ENCODE measurements around the gene NOTUM. TPM values are rescaled to one million over a fixed set of nuclear protein-coding genes. Genes with fewer than 3 reads are reported as not detected.

The NOTUM gene
- total RNA-seq, 2 experiments from 2014 or later: 0.88 to 4.4 TPM

DNA sequence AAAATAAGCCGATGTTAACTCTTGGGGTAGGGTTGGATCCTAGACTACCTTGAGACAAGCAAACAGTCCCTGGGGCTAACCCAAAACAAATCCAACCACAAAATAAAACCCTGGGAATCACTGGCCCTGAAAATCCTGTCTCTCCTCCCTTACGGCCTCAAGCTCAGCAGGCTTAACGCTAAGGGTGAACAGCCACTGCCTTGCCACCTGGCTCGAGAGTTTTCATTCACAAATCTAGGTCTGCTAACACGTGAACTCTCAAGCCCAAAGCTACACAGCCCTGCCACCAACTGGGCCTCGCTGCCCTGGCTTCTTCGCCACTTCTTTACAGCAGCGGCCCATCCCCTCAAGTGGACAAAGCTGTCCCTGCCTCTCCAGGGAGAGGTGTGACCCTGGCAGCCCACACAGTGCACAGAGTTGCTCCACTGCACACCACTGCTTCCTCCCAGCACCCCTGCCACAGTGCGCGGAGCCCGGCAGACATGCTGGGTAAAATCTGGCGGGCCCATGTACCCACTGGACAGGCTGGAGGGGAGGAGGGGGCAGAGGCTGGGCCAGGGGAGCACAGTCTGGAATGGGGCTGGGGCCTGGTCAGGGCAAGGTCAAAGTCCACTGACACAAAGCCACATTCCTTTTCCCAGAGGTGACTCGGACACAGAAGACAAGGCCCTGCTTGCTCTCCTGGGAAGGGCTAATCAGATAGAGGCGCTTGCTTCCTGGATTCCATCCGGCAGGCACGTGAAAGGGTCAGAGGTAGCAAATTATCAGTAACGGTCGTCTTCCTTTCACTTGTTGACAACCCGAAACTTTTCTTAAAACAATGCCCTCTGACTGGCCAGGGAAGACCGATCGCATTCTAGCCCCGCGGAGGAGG is 50.8 kb downstream of the NOTUM start:
- ChIA-PET CTCF (ENCODE audit: unreplicated experiment) (no interaction called here), POLR2A (interaction anchor here (1.3 to 2.0 kb wide), 2 partner anchors 14 to 17 kb away, joined by 3 to 21 read pairs; no protein-coding TSS in a partner anchor)
- intact Hi-C loops (cut with micrococcal nuclease; ENCODE audit: unreplicated experiment): no loop called here
- Histone ChIP-seq H2AFZ (ENCODE audit: low read length) (peak overlapping the region; percentile 1; the same call in 1 of the 2 replicates), H3K36me3 (ENCODE audit: insufficient read depth, low read length) (peaks cover 68% of the 10 kb centered on the region), H3K4me1 (ENCODE audit: insufficient read depth, low read length, poor library complexity, severe bottlenecking) (peaks cover 15% of the 10 kb centered on the region), H4K20me1 (ENCODE audit: insufficient read depth, low read length) (no peaks in the 10 kb centered on the region; the same call in 1 of the 2 replicates), H3K9me2 (ENCODE audit: insufficient read depth, low read length) (no peaks in the 10 kb centered on the region), H3K27ac (ENCODE audit: low read depth, low read length, poor library complexity, severe bottlenecking) (peak overlapping the region; percentile 22), H3K4me3 (ENCODE audit: low read depth, low read length, poor library complexity, severe bottlenecking) (peak overlapping the region; percentile 85), H3K9me3 (ENCODE audit: low read length) (no peaks in the 10 kb centered on the region), H3K4me2 (ENCODE audit: low read length) (peak overlapping the region; percentile 79), H3K79me2 (ENCODE audit: insufficient read depth, low read depth, low read length) (peaks cover 5% of the 10 kb centered on the region; the same call in 1 of the 2 replicates)
- DNase-seq (ENCODE audit: low spot score): peak; percentile 34
- BruUV-seq (replicated peaks): no TSS peak
- no peak for TF ChIP-seq EZH2phosphoT487 (IDR thresholded peaks at IDR 0.05; ENCODE audit: borderline replicate concordance, low read depth, low read length)
- TF ChIP-seq CTCF (conservative IDR thresholded peaks at IDR 0.05; ENCODE audit: low read length): no peak

GRCh38 chr17:81909231-81909630 is 51.8 kb downstream of the NOTUM start:
- BruUV-seq (replicated peaks): no TSS peak
- DNase-seq (ENCODE audit: low spot score): no peak
- Histone ChIP-seq H3K36me3 (ENCODE audit: insufficient read depth, low read length) (peaks cover 58% of the 10 kb centered on the region), H3K27ac (ENCODE audit: low read depth, low read length, poor library complexity, severe bottlenecking) (no peak overlapping the region), H4K20me1 (ENCODE audit: insufficient read depth, low read length) (no peaks in the 10 kb centered on the region; the same call in 1 of the 2 replicates), H3K9me3 (ENCODE audit: low read length) (no peaks in the 10 kb centered on the region), H3K4me3 (ENCODE audit: low read depth, low read length, poor library complexity, severe bottlenecking) (no peak overlapping the region), H3K9me2 (ENCODE audit: insufficient read depth, low read length) (no peaks in the 10 kb centered on the region), H3K79me2 (ENCODE audit: insufficient read depth, low read depth, low read length) (peaks cover 5% of the 10 kb centered on the region; the same call in 1 of the 2 replicates), H3K4me1 (ENCODE audit: insufficient read depth, low read length, poor library complexity, severe bottlenecking) (peaks cover 15% of the 10 kb centered on the region), H2AFZ (ENCODE audit: low read length) (no peak overlapping the region), H3K4me2 (ENCODE audit: low read length) (no peak overlapping the region)
- TF ChIP-seq CTCF (conservative IDR thresholded peaks at IDR 0.05; ENCODE audit: low read length) (no peak), EZH2phosphoT487 (IDR thresholded peaks at IDR 0.05; ENCODE audit: borderline replicate concordance, low read depth, low read length) (no peak)
- intact Hi-C loops (cut with micrococcal nuclease; ENCODE audit: unreplicated experiment): no loop called here
- ChIA-PET POLR2A (interaction anchor here (1.3 to 2.0 kb wide), 2 partner anchors 13 to 16 kb away, joined by 3 to 21 read pairs; no protein-coding TSS in a partner anchor), CTCF (ENCODE audit: unreplicated experiment) (no interaction called here)
